Peyer's patch (tissue), 4 donors: ENCODE results near the gene PCDHA1. TPM values are rescaled to one million over a fixed set of nuclear protein-coding genes. Genes with fewer than 3 reads are reported as not detected.

ENCODE experiments used
- DNase-seq, 3 donors: peaks; one replicate each; pipeline ENCODE4 v3.0.0-alpha.2; 2017 to 2019
- H3K27ac ChIP-seq, 4 donors: fragments of 200-600 bp; sonication (generic); one replicate each; pipeline ENCODE4 v1.5.1; 2016 to 2019
- H3K27me3 ChIP-seq, 2 donors: fragments of 200-600 bp; sonication (generic); one replicate each; pipeline ENCODE4 v1.5.1; 2019
- H3K36me3 ChIP-seq, 3 donors: fragments of 200-600 bp; sonication (generic); one replicate each; pipeline ENCODE4 v1.5.1; 2016 to 2019
- H3K4me1 ChIP-seq, 4 donors: fragments of 200-600 bp; sonication (generic); one replicate each; pipeline ENCODE4 v1.5.1; 2016 to 2019
- H3K4me3 ChIP-seq, 4 donors: fragments of 200-600 bp; sonication (generic); 1 replicate in 3 of 4; 2 replicates in 1 of 4; pipeline ENCODE4 v1.5.1; 2016 to 2019; ENCODE audit warnings: mild to moderate bottlenecking in 1 of 4
- H3K9me3 ChIP-seq, 4 donors: fragments of 200-600 bp; sonication (generic); one replicate each; pipeline ENCODE4 v1.5.1; 2016 to 2019; ENCODE audit warnings: mild to moderate bottlenecking in 1 of 4
- POLR2A ChIP-seq, 2 donors: fragments of 450-650 bp; IDR thresholded peaks; one replicate each; pipeline ENCODE4 v1.5.1; 2017; ENCODE audit warnings: antibody characterized with exemption in 2 of 2, mild to moderate bottlenecking in 2 of 2, moderate library complexity in 2 of 2
- total RNA-seq, 4 donors: library from RNA; depleted of rRNA; stranded (reverse); fragments of >200 nt; gene quantifications; one replicate each; pipeline ENCODE4 v1.1.0, GENCODE V29; 2016
- TF ChIP-seq, protein P1 (sequence below), 6 experiments: fragments of 450-650 bp in 4 of 6; fragments of 200-600 bp in 2 of 6; sonication (generic) in 1 of 6; IDR thresholded peaks; one replicate each; pipeline ENCODE4 v1.5.1; 2017 to 2019; ENCODE audit warnings: antibody characterized with exemption in 6 of 6, mild to moderate bottlenecking in 3 of 6, moderate library complexity in 1 of 6

Gene PCDHA1
- total RNA-seq, 4 donors from 2014 or later, result not detected

DNA sequence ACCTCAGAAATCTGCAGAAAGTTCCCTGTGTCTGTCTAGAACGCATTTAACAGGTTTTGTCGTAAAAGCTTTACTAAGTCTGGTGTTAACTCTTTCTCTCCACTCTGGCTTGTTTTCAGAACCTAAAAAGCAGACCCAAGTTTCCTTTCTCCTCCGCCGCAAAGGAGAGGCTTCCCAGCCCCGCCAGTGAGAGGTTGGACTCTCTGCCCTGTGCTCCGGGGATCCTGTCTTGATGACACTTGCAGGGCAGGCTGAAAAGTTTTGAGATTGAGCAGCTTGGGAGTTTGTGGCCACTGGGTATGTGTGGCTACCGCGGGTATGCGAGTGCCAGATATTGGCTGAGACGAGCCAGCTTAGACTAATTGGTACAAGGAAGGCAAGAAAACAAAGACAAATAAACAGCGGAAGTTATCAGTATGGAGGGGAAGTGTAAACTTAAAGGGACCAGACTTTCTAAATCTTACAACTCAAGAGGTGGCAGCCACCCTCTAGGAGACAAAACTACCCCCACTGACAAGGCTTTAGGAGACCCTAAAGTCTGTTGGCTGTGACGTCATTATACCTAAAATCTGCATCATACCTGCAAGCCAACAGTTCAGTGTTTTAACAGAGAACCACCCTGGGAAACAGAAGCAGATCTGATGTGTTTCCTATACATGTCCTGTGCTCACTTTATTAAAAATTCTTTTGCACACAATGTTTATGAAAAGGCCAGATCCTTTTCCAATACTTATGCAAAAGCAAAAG is 224.3 kb downstream of the PCDHA1 start:
- H3K36me3 ChIP-seq, result no peaks in the 10 kb centered on the region
- H3K9me3 ChIP-seq, result no peaks in the 10 kb centered on the region
- no peaks in the 10 kb centered on the region for H3K27me3 ChIP-seq
- no peaks in the 10 kb centered on the region for H3K4me1 ChIP-seq
- no peak for TF ChIP-seq POLR2A (IDR thresholded peaks at IDR 0.05)
- TF ChIP-seq, protein P1, sequence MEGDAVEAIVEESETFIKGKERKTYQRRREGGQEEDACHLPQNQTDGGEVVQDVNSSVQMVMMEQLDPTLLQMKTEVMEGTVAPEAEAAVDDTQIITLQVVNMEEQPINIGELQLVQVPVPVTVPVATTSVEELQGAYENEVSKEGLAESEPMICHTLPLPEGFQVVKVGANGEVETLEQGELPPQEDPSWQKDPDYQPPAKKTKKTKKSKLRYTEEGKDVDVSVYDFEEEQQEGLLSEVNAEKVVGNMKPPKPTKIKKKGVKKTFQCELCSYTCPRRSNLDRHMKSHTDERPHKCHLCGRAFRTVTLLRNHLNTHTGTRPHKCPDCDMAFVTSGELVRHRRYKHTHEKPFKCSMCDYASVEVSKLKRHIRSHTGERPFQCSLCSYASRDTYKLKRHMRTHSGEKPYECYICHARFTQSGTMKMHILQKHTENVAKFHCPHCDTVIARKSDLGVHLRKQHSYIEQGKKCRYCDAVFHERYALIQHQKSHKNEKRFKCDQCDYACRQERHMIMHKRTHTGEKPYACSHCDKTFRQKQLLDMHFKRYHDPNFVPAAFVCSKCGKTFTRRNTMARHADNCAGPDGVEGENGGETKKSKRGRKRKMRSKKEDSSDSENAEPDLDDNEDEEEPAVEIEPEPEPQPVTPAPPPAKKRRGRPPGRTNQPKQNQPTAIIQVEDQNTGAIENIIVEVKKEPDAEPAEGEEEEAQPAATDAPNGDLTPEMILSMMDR (IDR thresholded peaks at IDR 0.05), result no peak
- no peak overlapping the region for H3K4me3 ChIP-seq
- no peak overlapping the region for H3K27ac ChIP-seq
- no peak for DNase-seq

DNA sequence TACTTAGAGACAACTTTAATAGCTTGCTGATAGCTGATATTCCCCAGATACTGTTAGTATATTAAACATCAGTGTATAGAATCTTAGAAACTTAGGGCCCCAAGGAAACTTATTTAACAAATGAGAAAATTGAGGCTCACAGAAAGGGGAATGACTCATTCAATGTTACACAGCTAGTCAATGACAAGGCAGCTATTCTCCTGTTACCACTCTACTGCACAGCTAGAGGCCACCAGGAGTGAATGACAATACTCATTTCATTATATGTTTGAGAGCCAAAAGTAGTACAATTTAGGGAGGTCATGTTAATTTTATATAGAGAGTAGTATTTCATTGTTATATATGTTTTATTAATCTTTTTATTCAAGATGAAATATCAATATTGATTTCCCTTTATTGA is 232.0 kb downstream of the PCDHA1 start:
- Histone ChIP-seq H3K4me1 (no peaks in the 10 kb centered on the region), H3K9me3 (no peaks in the 10 kb centered on the region), H3K4me3 (no peak overlapping the region), H3K27me3 (no peaks in the 10 kb centered on the region), H3K36me3 (no peaks in the 10 kb centered on the region), H3K27ac (no peak overlapping the region)
- no peak for DNase-seq
- no peak for TF ChIP-seq POLR2A (IDR thresholded peaks at IDR 0.05)
- TF ChIP-seq, protein P1 (IDR thresholded peaks at IDR 0.05), result no peak

DNA sequence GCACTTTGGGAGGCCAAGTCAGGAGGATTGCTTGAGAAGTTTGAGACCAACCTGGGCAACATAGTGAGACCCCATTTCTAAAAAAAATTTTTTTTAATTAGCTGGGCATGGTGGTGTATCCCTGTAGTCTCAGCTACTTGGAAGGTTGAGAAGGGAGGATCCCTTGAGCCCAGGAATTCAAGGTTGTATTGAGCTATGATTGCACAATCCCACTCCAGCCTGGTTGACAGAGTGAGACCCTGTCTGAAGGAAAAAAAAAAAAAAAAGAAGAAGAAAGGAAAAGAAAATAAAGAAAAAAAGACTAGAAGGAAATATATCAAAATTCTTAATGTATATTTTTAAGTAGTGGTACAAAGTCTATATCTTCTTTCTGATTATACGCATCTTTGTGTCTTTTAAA is 236.4 kb downstream of the PCDHA1 start:
- Histone ChIP-seq H3K4me1 (no peaks in the 10 kb centered on the region), H3K36me3 (no peaks in the 10 kb centered on the region), H3K4me3 (no peak overlapping the region), H3K27ac (no peak overlapping the region), H3K27me3 (no peaks in the 10 kb centered on the region), H3K9me3 (no peaks in the 10 kb centered on the region)
- TF ChIP-seq, protein P1 (IDR thresholded peaks at IDR 0.05), result no peak
- TF ChIP-seq POLR2A (IDR thresholded peaks at IDR 0.05), result no peak
- DNase-seq, result no peak

DNA sequence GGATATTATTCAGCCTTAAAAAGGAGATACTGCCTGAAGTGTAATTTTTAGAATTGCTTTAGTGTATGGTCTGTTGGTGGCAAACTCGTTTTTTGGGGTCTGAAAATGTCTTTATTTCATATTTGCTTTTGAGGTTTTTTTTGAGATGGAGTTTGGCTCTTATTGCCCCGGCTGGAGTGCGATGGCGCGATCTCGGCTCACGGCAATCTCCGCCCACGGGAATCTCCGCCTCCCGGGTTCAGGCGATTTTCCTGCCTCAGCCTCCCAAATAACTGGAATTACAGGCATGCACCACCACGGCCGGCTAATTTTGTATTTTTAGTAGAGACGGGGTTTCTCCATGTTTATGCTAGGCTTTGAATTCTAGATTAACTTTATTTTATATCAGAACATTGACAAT is 245.1 kb downstream of the PCDHA1 start:
- TF ChIP-seq, protein P1 (IDR thresholded peaks at IDR 0.05), result no peak
- no peak for TF ChIP-seq POLR2A (IDR thresholded peaks at IDR 0.05)
- Histone ChIP-seq H3K4me3 (no peak overlapping the region), H3K36me3 (no peaks in the 10 kb centered on the region), H3K27ac (no peak overlapping the region), H3K9me3 (no peaks in the 10 kb centered on the region), H3K4me1 (no peaks in the 10 kb centered on the region), H3K27me3 (no peaks in the 10 kb centered on the region)
- no peak for DNase-seq

DNA sequence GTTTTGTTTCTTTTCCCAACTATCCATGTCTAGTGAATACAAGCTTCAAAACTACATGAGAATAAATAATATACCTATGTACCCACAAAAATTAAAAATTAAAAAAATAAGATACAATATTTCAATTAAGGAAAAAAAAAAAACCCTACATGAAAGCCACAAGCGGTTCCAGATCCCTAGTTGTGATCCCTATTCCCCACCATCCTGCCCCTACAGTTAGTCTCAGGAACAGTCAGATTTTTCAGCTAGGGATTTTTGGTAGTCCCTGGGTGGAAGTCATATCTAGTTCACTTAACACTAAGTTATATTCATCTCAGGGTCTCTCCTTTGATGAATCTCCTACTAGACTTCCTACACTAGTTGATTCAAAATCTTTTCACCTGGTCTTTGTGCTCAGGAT is 246.7 kb downstream of the PCDHA1 start:
- Histone ChIP-seq H3K36me3 (no peaks in the 10 kb centered on the region), H3K4me3 (no peak overlapping the region), H3K9me3 (no peaks in the 10 kb centered on the region), H3K27ac (no peak overlapping the region), H3K27me3 (no peaks in the 10 kb centered on the region), H3K4me1 (no peaks in the 10 kb centered on the region)
- TF ChIP-seq, protein P1 (IDR thresholded peaks at IDR 0.05), result no peak
- TF ChIP-seq POLR2A (IDR thresholded peaks at IDR 0.05), result no peak
- DNase-seq, result no peak
